ENCODE data around the gene SLC25A34.

- TF ChIP-seq CTCF (IDR thresholded peaks at IDR 0.05) (no peak), POLR2AphosphoS5 (IDR thresholded peaks at IDR 0.05) (no peak), EP300 (IDR thresholded peaks at IDR 0.05) (no peak), POLR2A (IDR thresholded peaks at IDR 0.05) (no peak)
Measured at GRCh38 chr1:15736038-15736891, at the start of gene SLC25A34.

Measured in suprapubic skin (tissue), 4 donors.